HepG2 (cell line): ENCODE results near the gene EFCAB8. TPM values are rescaled to one million over a fixed set of nuclear protein-coding genes. Genes with fewer than 3 reads are reported as not detected.
A peak's percentile ranks its signal among the peaks of the same experiment; 100 is the strongest.

ENCODE experiments used
- ATF1 ChIP-seq: IDR thresholded peaks from 2 replicates; pipeline ENCODE4 v1.6.1; 2016; ENCODE audit warnings: mild to moderate bottlenecking, control low read depth
- GATA4 ChIP-seq: sonication (generic); IDR thresholded peaks from 2 replicates; pipeline ENCODE4 v1.6.1; 2016; ENCODE audit warnings: antibody characterized with exemption, low read depth, borderline replicate concordance
- JUNB ChIP-seq: sonication (generic); formaldehyde crosslinking; IDR thresholded peaks from 2 replicates; pipeline ENCODE4 v1.8.0; 2022; ENCODE audit warnings: missing genetic modification reagents, mild to moderate bottlenecking, borderline replicate concordance
- MAZ ChIP-seq, 2 experiments: sonication (generic) in 1 of 2; formaldehyde crosslinking in 1 of 2; IDR thresholded peaks; 2 replicates each; pipeline versions ENCODE4 v1.5.0 to v1.6.1; 2012 to 2020; ENCODE audit warnings: low read depth in 2 of 2, mild to moderate bottlenecking in 2 of 2, borderline replicate concordance in 1 of 2, improper control_type of control experiment in 1 of 2, low read length in 1 of 2, missing genetic modification reagents in 1 of 2, moderate library complexity in 1 of 2
- MEIS2 ChIP-seq: sonication (generic); formaldehyde crosslinking; IDR thresholded peaks from 2 replicates; pipeline ENCODE4 v1.9.0; 2021; ENCODE audit warnings: mild to moderate bottlenecking, missing genetic modification reagents
- NCOR1 ChIP-seq: fragments of 200-600 bp; sonication (generic); IDR thresholded peaks from 2 replicates; pipeline ENCODE4 v1.7.0; 2017; ENCODE audit warnings: antibody characterized with exemption, low read length, borderline replicate concordance
- SMC3 ChIP-seq: IDR thresholded peaks from 2 replicates; pipeline ENCODE4 v1.6.1; 2011; ENCODE audit warnings: low read length, improper control_type of control experiment
- SNAPC2 ChIP-seq: sonication (generic); formaldehyde crosslinking; IDR thresholded peaks from 2 replicates; pipeline ENCODE4 v1.8.1; 2022; ENCODE audit warnings: mild to moderate bottlenecking, missing genetic modification reagents
- STAG1 ChIP-seq: sonication (generic); formaldehyde crosslinking; IDR thresholded peaks from 2 replicates; pipeline ENCODE4 v1.4.0; 2020; ENCODE audit warnings: missing genetic modification reagents
- SYNCRIP ChIP-seq: fragments of 200-400 bp; formaldehyde crosslinking; IDR thresholded peaks from 2 replicates; pipeline ENCODE4 v1.6.1; 2018; ENCODE audit warnings: mild to moderate bottlenecking, low read depth, low read length; ENCODE audit not compliant: insufficient read depth
- TBX3 ChIP-seq: fragments of 450-650 bp; IDR thresholded peaks from 2 replicates; pipeline ENCODE4 v1.6.1; 2017; ENCODE audit warnings: antibody characterized with exemption, mild to moderate bottlenecking, inconsistent platforms, borderline replicate concordance
- TCF7L2 ChIP-seq: IDR thresholded peaks from 2 replicates; pipeline ENCODE4 v1.6.1; 2011; ENCODE audit warnings: mild to moderate bottlenecking, low read depth, low read length, moderate library complexity
- polyA plus RNA-seq, 8 experiments: library from polyadenylated mRNA; depleted of rRNA in 3 of 8; stranded (reverse) in 7 of 8; unstranded in 1 of 8; fragments of >200 nt; fragmentation: Illumina TruSeq in 4 of 8; extraction: Trizol in 4 of 8; gene quantifications; 2 replicates each; pipeline versions ENCODE4 v1.2.1 to v1.2.3, GENCODE V29; 2011 to 2016; ENCODE audit warnings: low read depth in 4 of 8, missing spikeins in 1 of 8, mixed read lengths in 1 of 8; ENCODE audit not compliant: insufficient read depth in 1 of 8
- total RNA-seq, 5 experiments: library from RNA; depleted of rRNA; stranded (reverse); fragments of >200 nt; fragmentation: Illumina TruSeq; extraction: Trizol; gene quantifications; 2 replicates each; pipeline ENCODE4 v1.2.3, GENCODE V29; 2016; ENCODE audit warnings: low read depth in 1 of 5
- TF ChIP-seq, protein P1 (sequence below): IDR thresholded peaks from 2 replicates; pipeline ENCODE4 v1.6.1; 2016; ENCODE audit warnings: missing genetic modification reagents, missing compliant biosample characterization
- TF ChIP-seq, protein P2 (sequence below): fragments of 450-650 bp; IDR thresholded peaks from 2 replicates; pipeline ENCODE4 v1.6.1; 2016
- TF ChIP-seq, protein P3 (sequence below), 2 experiments: sonication (generic) in 1 of 2; formaldehyde crosslinking in 1 of 2; IDR thresholded peaks; 2 replicates each; pipeline versions ENCODE4 v1.5.1 to v1.6.1; 2011 to 2020; ENCODE audit warnings: borderline replicate concordance in 1 of 2, low read depth in 1 of 2, low read length in 1 of 2, mild to moderate bottlenecking in 1 of 2, missing genetic modification reagents in 1 of 2, moderate library complexity in 1 of 2
- TF ChIP-seq, protein P4 (sequence below): sonication (generic); formaldehyde crosslinking; IDR thresholded peaks from 2 replicates; pipeline ENCODE4 v1.4.0; 2020; ENCODE audit warnings: missing genetic modification reagents
- TF ChIP-seq, protein P5 (sequence below): sonication (generic); formaldehyde crosslinking; IDR thresholded peaks from 2 replicates; pipeline ENCODE4 v1.5.0; 2020; ENCODE audit warnings: mild to moderate bottlenecking, missing genetic modification reagents, moderate library complexity
- TF ChIP-seq, protein P6 (sequence below): sonication (generic); formaldehyde crosslinking; conservative IDR thresholded peaks from 2 replicates; pipeline ENCODE4 v1.4.0; 2020; ENCODE audit warnings: missing genetic modification reagents
- TF ChIP-seq, protein P7 (sequence below): sonication (generic); formaldehyde crosslinking; IDR thresholded peaks from 2 replicates; pipeline ENCODE4 v1.8.1; 2022; ENCODE audit warnings: mild to moderate bottlenecking, missing genetic modification reagents

The EFCAB8 gene
- total and polyA plus RNA-seq, 2 of the 13 experiments (the other 11 are each of a cell fraction or from before 2014, with no cell fraction given) = 0.15 to 0.22 TPM

DNA sequence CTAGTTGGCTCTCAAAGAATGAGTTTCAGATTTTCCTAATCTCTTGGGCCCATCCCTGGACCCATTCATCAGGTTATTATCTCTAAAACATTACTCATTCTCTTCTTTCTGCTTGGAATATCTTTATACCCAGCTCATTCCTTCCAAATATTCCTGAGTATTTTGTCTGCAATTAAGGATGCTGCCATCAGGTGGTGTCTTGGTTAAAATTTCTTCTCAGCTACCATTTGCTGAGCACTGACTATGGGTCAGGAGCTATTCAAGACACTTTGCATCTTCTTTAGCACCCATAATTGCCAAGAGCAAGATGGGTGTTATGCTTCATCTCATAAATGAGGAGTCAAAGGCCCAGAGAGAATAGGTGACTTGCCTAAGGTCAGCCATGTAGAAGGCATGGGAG lies 137.1 kb downstream of the EFCAB8 start (continued):
- TF ChIP-seq, protein P1, sequence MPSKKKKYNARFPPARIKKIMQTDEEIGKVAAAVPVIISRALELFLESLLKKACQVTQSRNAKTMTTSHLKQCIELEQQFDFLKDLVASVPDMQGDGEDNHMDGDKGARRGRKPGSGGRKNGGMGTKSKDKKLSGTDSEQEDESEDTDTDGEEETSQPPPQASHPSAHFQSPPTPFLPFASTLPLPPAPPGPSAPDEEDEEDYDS = no peak
- TF ChIP-seq, protein P2, sequence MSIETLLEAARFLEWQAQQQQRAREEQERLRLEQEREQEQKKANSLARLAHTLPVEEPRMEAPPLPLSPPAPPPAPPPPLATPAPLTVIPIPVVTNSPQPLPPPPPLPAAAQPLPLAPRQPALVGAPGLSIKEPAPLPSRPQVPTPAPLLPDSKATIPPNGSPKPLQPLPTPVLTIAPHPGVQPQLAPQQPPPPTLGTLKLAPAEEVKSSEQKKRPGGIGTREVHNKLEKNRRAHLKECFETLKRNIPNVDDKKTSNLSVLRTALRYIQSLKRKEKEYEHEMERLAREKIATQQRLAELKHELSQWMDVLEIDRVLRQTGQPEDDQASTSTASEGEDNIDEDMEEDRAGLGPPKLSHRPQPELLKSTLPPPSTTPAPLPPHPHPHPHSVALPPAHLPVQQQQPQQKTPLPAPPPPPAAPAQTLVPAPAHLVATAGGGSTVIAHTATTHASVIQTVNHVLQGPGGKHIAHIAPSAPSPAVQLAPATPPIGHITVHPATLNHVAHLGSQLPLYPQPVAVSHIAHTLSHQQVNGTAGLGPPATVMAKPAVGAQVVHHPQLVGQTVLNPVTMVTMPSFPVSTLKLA = no peak
- TF ChIP-seq MEIS2 (CRISPR knock-in tag) = no peak
- no peak for TF ChIP-seq SNAPC2
- no peak for TF ChIP-seq JUNB (CRISPR knock-in tag)
- TF ChIP-seq TCF7L2 = no peak
- peak; percentile 72 for TF ChIP-seq STAG1 (CRISPR knock-in tag)
- TF ChIP-seq SYNCRIP = no peak
- TF ChIP-seq ATF1 (CRISPR knock-in tag) = no peak
- TF ChIP-seq GATA4 = no peak
- TF ChIP-seq NCOR1 = no peak
- TF ChIP-seq, protein P3, sequence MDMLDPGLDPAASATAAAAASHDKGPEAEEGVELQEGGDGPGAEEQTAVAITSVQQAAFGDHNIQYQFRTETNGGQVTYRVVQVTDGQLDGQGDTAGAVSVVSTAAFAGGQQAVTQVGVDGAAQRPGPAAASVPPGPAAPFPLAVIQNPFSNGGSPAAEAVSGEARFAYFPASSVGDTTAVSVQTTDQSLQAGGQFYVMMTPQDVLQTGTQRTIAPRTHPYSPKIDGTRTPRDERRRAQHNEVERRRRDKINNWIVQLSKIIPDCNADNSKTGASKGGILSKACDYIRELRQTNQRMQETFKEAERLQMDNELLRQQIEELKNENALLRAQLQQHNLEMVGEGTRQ (IDR thresholded peaks at IDR 0.05; ENCODE audit: low read depth, low read length) = no peak
- TF ChIP-seq, protein P3 (CRISPR knock-in tag; IDR thresholded peaks at IDR 0.05; ENCODE audit: borderline replicate concordance) = no peak
- TF ChIP-seq, protein P4, sequence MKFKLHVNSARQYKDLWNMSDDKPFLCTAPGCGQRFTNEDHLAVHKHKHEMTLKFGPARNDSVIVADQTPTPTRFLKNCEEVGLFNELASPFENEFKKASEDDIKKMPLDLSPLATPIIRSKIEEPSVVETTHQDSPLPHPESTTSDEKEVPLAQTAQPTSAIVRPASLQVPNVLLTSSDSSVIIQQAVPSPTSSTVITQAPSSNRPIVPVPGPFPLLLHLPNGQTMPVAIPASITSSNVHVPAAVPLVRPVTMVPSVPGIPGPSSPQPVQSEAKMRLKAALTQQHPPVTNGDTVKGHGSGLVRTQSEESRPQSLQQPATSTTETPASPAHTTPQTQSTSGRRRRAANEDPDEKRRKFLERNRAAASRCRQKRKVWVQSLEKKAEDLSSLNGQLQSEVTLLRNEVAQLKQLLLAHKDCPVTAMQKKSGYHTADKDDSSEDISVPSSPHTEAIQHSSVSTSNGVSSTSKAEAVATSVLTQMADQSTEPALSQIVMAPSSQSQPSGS (CRISPR knock-in tag) = no peak
- TF ChIP-seq MAZ (IDR thresholded peaks at IDR 0.05; ENCODE audit: borderline replicate concordance, low read depth, low read length) = no peak
- no peak for TF ChIP-seq MAZ (CRISPR knock-in tag; IDR thresholded peaks at IDR 0.05; ENCODE audit: low read depth)
- TF ChIP-seq, protein P5, sequence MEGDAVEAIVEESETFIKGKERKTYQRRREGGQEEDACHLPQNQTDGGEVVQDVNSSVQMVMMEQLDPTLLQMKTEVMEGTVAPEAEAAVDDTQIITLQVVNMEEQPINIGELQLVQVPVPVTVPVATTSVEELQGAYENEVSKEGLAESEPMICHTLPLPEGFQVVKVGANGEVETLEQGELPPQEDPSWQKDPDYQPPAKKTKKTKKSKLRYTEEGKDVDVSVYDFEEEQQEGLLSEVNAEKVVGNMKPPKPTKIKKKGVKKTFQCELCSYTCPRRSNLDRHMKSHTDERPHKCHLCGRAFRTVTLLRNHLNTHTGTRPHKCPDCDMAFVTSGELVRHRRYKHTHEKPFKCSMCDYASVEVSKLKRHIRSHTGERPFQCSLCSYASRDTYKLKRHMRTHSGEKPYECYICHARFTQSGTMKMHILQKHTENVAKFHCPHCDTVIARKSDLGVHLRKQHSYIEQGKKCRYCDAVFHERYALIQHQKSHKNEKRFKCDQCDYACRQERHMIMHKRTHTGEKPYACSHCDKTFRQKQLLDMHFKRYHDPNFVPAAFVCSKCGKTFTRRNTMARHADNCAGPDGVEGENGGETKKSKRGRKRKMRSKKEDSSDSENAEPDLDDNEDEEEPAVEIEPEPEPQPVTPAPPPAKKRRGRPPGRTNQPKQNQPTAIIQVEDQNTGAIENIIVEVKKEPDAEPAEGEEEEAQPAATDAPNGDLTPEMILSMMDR (CRISPR knock-in tag) = peak; percentile 63
- peak; percentile 48; the same call in 1 of the 2 replicates for TF ChIP-seq SMC3
- TF ChIP-seq, protein P6, sequence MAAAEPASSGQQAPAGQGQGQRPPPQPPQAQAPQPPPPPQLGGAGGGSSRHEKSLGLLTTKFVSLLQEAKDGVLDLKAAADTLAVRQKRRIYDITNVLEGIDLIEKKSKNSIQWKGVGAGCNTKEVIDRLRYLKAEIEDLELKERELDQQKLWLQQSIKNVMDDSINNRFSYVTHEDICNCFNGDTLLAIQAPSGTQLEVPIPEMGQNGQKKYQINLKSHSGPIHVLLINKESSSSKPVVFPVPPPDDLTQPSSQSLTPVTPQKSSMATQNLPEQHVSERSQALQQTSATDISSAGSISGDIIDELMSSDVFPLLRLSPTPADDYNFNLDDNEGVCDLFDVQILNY = no peak
- TF ChIP-seq TBX3 = no peak
- TF ChIP-seq, protein P7, sequence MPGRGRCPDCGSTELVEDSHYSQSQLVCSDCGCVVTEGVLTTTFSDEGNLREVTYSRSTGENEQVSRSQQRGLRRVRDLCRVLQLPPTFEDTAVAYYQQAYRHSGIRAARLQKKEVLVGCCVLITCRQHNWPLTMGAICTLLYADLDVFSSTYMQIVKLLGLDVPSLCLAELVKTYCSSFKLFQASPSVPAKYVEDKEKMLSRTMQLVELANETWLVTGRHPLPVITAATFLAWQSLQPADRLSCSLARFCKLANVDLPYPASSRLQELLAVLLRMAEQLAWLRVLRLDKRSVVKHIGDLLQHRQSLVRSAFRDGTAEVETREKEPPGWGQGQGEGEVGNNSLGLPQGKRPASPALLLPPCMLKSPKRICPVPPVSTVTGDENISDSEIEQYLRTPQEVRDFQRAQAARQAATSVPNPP (CRISPR knock-in tag) = no peak
